Ovary (tissue), 9 donors: ENCODE measurements around the gene ARHGEF40. TPM values are rescaled to one million over a fixed set of nuclear protein-coding genes. Genes with fewer than 3 reads are reported as not detected.

ENCODE experiments used
- DNase-seq, 5 donors: peaks; one replicate each; pipeline ENCODE4 v3.0.0-alpha.2; 2019 to 2020
- H3K27ac ChIP-seq, 2 donors: fragments of 200-600 bp; one replicate each; pipeline versions ENCODE4 v1.5.1 to v1.8.0; 2019 to 2022
- H3K27me3 ChIP-seq: fragments of 200-600 bp; one replicate; pipeline ENCODE4 v1.8.0; 2022
- H3K36me3 ChIP-seq: fragments of 200-600 bp; sonication (generic); one replicate; pipeline ENCODE4 v1.5.1; 2019
- H3K4me1 ChIP-seq: one replicate; pipeline ENCODE4 v1.8.1; 2013; ENCODE audit warnings: mild to moderate bottlenecking, moderate library complexity; ENCODE audit not compliant: insufficient read depth
- H3K4me3 ChIP-seq: fragments of 200-600 bp; sonication (generic); one replicate; pipeline ENCODE4 v1.5.1; 2017
- H3K9me3 ChIP-seq, 2 donors: fragments of 200-600 bp in 1 of 2; sonication (generic) in 1 of 2; one replicate each; pipeline versions ENCODE4 v1.5.1 to v1.8.1; 2013 to 2019; ENCODE audit warnings: mild to moderate bottlenecking in 1 of 2, moderate library complexity in 1 of 2
- CTCF ChIP-seq, 3 donors: fragments of 450-650 bp in 2 of 3; fragments of 200-600 bp in 1 of 3; IDR thresholded peaks; one replicate each; pipeline versions ENCODE4 v1.5.1 to v1.8.0; 2016 to 2022; ENCODE audit warnings: antibody characterized with exemption in 3 of 3, mild to moderate bottlenecking in 1 of 3
- EP300 ChIP-seq: sonication (generic); formaldehyde crosslinking; IDR thresholded peaks from one replicate; pipeline ENCODE4 v1.6.1; 2017; ENCODE audit warnings: antibody characterized with exemption
- POLR2A ChIP-seq: fragments of 450-650 bp; IDR thresholded peaks from one replicate; pipeline ENCODE4 v1.6.1; 2017; ENCODE audit warnings: antibody characterized with exemption, mild to moderate bottlenecking, moderate library complexity
- WGBS, 3 donors: extraction: QIAGEN DNeasy Blood & Tissue Kit in 1 of 3; methylation state at CpG; one replicate each; pipeline versions ENCODE4 v1.1.5 to v1.1.7; 2013 to 2017; 5-methylcytosine and 5-hydroxymethylcytosine counted together
- intact Hi-C, 4 donors: fragments of 100-400 bp; cut with DNase I; formaldehyde crosslinking; loops; one replicate each; pipeline versions ENCODE4 v1.11.0 to v1.15.1; 2022 to 2023
- polyA plus RNA-seq, 2 donors: library from polyadenylated mRNA; stranded (reverse); fragments of 200-250 nt in 1 of 2; fragments of 350-450 nt in 1 of 2; fragmentation: Illumina TruSeq in 1 of 2; extraction: RNeasy Lipid Tissue Mini Kit (QIAGEN cat#74804) in 1 of 2; gene quantifications; one replicate each; pipeline ENCODE4 v1.2.3, GENCODE V29; 2013 to 2014
- total RNA-seq, 7 donors: library from RNA; depleted of rRNA in 2 of 7; stranded (reverse); fragments of >200 nt in 2 of 7; fragmentation: NEBNext Ultra II Directional in 3 of 7; extraction: Animal tissue kit (Norgen Biotek cat#: 25700) in 3 of 7; gene quantifications; one replicate each; pipeline versions ENCODE4 v1.1.0 to v1.2.4, GENCODE V29; 2016 to 2023
- donor health status: DM: no; HTN: no; CAD: no; lungs with moderate emphysema.
- donor health status: DM: no; HTN: no; CAD: no.
- donor health status: Bipolar disorder and iron deficiency.
- donor health status: DM: yes; HTN: yes; CAD: no.
- donor health status: DM: no; HTN: no; CAD: no.
- donor health status: DM: yes; HTN: yes; CAD: no.

ARHGEF40 gene
- total and polyA plus RNA-seq, 9 donors: 29.8 to 98.3 (median 52.4) TPM

GRCh38 chr14:21113369-21113768 lies 43.3 kb downstream of the ARHGEF40 start:
- no peak for TF ChIP-seq EP300
- no peak for TF ChIP-seq POLR2A
- TF ChIP-seq CTCF (IDR thresholded peaks at IDR 0.05): no peak
- 92 to 99% (median 97%) methylated on average over 2 of the region's 2 CpGs for WGBS, 3 donors
- Histone ChIP-seq H3K9me3 (no peaks in the 10 kb centered on the region), H3K36me3 (no peaks in the 10 kb centered on the region), H3K27ac (no peak overlapping the region), H3K27me3 (no peaks in the 10 kb centered on the region), H3K4me1 (no peaks in the 10 kb centered on the region), H3K4me3 (no peak overlapping the region)
- intact Hi-C loops: no loop called here
- no peak for DNase-seq

DNA sequence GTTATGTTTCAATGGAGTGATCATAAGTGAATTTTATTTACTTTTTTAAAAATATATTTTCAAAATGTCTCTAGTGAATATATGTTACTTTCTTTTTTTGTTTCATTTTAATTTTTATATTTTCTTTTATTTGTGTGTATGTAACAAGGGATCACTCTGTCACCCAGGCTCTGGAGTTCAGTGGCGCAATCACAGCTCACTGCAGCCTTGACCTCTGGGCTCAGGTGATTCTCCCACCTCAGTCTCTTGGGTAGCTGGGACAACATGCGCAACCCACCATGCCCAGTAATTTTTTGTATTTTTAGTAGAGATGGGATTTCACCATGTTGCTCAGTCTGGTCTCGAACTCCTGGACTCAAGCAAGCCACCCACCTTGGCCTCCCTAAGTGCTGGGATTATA lies 48.8 kb downstream of the ARHGEF40 start:
- 91 to 96% (median 96%) methylated on average over 3 of the region's 3 CpGs for WGBS, 3 donors
- H3K27me3 ChIP-seq: no peaks in the 10 kb centered on the region
- intact Hi-C loops: no loop called here
- TF ChIP-seq CTCF (IDR thresholded peaks at IDR 0.05): no peak
- no peak for TF ChIP-seq EP300
- no peak for TF ChIP-seq POLR2A
- H3K27ac ChIP-seq: no peak overlapping the region
- H3K36me3 ChIP-seq: no peaks in the 10 kb centered on the region
- H3K4me3 ChIP-seq: no peak overlapping the region
- H3K4me1 ChIP-seq: no peaks in the 10 kb centered on the region
- no peaks in the 10 kb centered on the region for H3K9me3 ChIP-seq
- no peak for DNase-seq

DNA sequence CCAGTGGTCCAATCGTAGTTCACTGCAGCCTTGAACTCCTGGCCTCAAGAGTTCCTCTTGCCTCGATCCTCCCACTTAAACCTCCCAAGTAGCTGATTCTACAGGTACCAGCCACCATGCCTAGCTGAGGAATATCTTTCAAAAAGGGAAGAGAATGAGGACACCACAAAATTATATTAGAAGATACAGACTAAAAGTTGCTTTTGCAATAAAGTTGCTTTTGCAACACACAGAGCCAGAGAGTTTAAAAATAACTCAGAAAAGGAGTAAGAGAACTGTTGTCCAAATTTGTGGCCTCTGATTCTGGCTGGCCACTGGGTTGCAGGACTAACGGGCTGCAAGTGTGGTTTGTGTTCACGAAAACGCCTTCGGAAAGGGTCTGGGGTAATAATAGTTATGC lies 50.6 kb downstream of the ARHGEF40 start:
- Histone ChIP-seq H3K27me3 (no peaks in the 10 kb centered on the region), H3K4me3 (no peak overlapping the region), H3K9me3 (no peaks in the 10 kb centered on the region), H3K27ac (no peak overlapping the region), H3K36me3 (no peaks in the 10 kb centered on the region), H3K4me1 (no peaks in the 10 kb centered on the region)
- DNase-seq: no peak
- TF ChIP-seq CTCF (IDR thresholded peaks at IDR 0.05) (no peak), EP300 (no peak), POLR2A (no peak)
- intact Hi-C loops: no loop called here
- WGBS, 3 donors: 23 to 33% (median 26%) methylated on average over 6 of the region's 6 CpGs

GRCh38 chr14:21121122-21121521 lies 51.0 kb downstream of the ARHGEF40 start:
- DNase-seq: no peak
- intact Hi-C loops: no loop called here
- Histone ChIP-seq H3K27me3 (no peaks in the 10 kb centered on the region), H3K9me3 (no peaks in the 10 kb centered on the region), H3K4me1 (no peaks in the 10 kb centered on the region), H3K27ac (no peak overlapping the region), H3K4me3 (no peak overlapping the region), H3K36me3 (no peaks in the 10 kb centered on the region)
- no peak for TF ChIP-seq EP300
- TF ChIP-seq CTCF (IDR thresholded peaks at IDR 0.05): no peak
- WGBS, 3 donors: 19 to 28% (median 26%) methylated on average over 1 of the region's 1 CpG

GRCh38 chr14:21123429-21123828 lies 53.3 kb downstream of the ARHGEF40 start:
- H3K4me3 ChIP-seq: no peak overlapping the region
- H3K9me3 ChIP-seq: no peaks in the 10 kb centered on the region
- H3K4me1 ChIP-seq: no peaks in the 10 kb centered on the region
- H3K36me3 ChIP-seq: no peaks in the 10 kb centered on the region
- H3K27me3 ChIP-seq: no peaks in the 10 kb centered on the region
- intact Hi-C loops: no loop called here
- H3K27ac ChIP-seq: no peak overlapping the region
- WGBS, 3 donors: 74 to 94% (median 76%) methylated on average over 1 of the region's 1 CpG
- TF ChIP-seq CTCF (IDR thresholded peaks at IDR 0.05): no peak
- no peak for TF ChIP-seq POLR2A
- no peak for TF ChIP-seq EP300
- DNase-seq: no peak
